Caco-2 (cell line): Measurements from ENCODE around the gene OR2V1. TPM values are rescaled to one million over a fixed set of nuclear protein-coding genes. Genes with fewer than 3 reads are reported as not detected.

Experiments used
- BruUV-seq: library from RNA; stranded (reverse); fragments of 400-500 nt; replicated peaks from 2 replicates; lab custom pipeline; 2021; lab: Mats Ljungman, UMichigan
- CTCF ChIA-PET: fragments of 300-600 bp; sonication (Branson Sonifier 250); formaldehyde crosslinking; loops from one replicate; lab custom pipeline; 2022; ENCODE audit warnings: antibody characterized with exemption; lab: Charles Lee
- POLR2A ChIA-PET: fragments of 300-600 bp; sonication (Branson Sonifier 250); formaldehyde crosslinking; loops from one replicate; lab custom pipeline; 2022; ENCODE audit warnings: antibody characterized with exemption; lab: Charles Lee
- DNase-seq, 2 experiments: peaks; one replicate each; pipeline versions ENCODE4 v3.0.0 to v3.0.0-alpha.2; 2020 to 2022
- H3K27me3 ChIP-seq: replicated peaks from 2 replicates; pipeline ENCODE4 v1.6.0; 2011; ENCODE audit warnings: low read length; ENCODE audit not compliant: control insufficient read depth, insufficient read depth
- H3K36me3 ChIP-seq: 2 replicates; pipeline ENCODE4 v1.5.1; 2011; ENCODE audit warnings: low read length; ENCODE audit not compliant: control insufficient read depth, insufficient read depth
- H3K4me1 ChIP-seq: fragments of 250-450 bp; sonication (Bioruptor Pico); 2 replicates; pipeline ENCODE4 v1.5.1; 2020; ENCODE audit warnings: mild to moderate bottlenecking
- H3K4me3 ChIP-seq: 2 replicates; pipeline ENCODE4 v1.5.1; 2011; ENCODE audit warnings: low read depth, mild to moderate bottlenecking, control low read depth, low read length
- H3K9me3 ChIP-seq: fragments of 250-450 bp; sonication (Bioruptor Pico); 2 replicates; pipeline ENCODE4 v1.5.1; 2020; ENCODE audit warnings: mild to moderate bottlenecking, moderate library complexity
- H3K27ac Mint-ChIP-seq: one replicate; pipeline ENCODE4 v1.8.0; 2022; ENCODE audit warnings: mixed read lengths; ENCODE audit not compliant: unreplicated experiment
- H3K27me3 Mint-ChIP-seq: one replicate; pipeline ENCODE4 v1.8.0; 2022; ENCODE audit warnings: mixed read lengths; ENCODE audit not compliant: insufficient read depth, unreplicated experiment
- H3K36me3 Mint-ChIP-seq: one replicate; pipeline ENCODE4 v1.8.0; 2022; ENCODE audit warnings: mild to moderate bottlenecking, mixed read lengths; ENCODE audit not compliant: insufficient read depth, unreplicated experiment
- H3K4me1 Mint-ChIP-seq: one replicate; pipeline ENCODE4 v1.8.0; 2022; ENCODE audit warnings: low read depth, mixed read lengths; ENCODE audit not compliant: unreplicated experiment
- H3K4me3 Mint-ChIP-seq: one replicate; pipeline ENCODE4 v1.8.0; 2022; ENCODE audit warnings: mild to moderate bottlenecking, moderate library complexity, mixed read lengths; ENCODE audit not compliant: unreplicated experiment
- H3K9me3 Mint-ChIP-seq: one replicate; pipeline ENCODE4 v1.8.0; 2022; ENCODE audit warnings: mixed read lengths; ENCODE audit not compliant: unreplicated experiment
- CTCF ChIP-seq, 2 experiments: fragments of 200-600 bp in 1 of 2; IDR thresholded peaks; 1 replicate in 1 of 2; 2 replicates in 1 of 2; pipeline versions ENCODE4 v1.5.1 to v1.8.0; 2011 to 2022; ENCODE audit warnings: antibody characterized with exemption in 1 of 2, control low read depth in 1 of 2, inconsistent platforms in 1 of 2, low read depth in 1 of 2, low read length in 1 of 2, mild to moderate bottlenecking in 1 of 2, moderate library complexity in 1 of 2; ENCODE audit not compliant: insufficient read depth in 1 of 2, severe bottlenecking in 1 of 2, unreplicated experiment in 1 of 2
- intact Hi-C: fragments of 100-400 bp; cut with micrococcal nuclease; formaldehyde crosslinking; loops from one replicate; pipeline ENCODE4 v1.10.0; 2022; ENCODE audit not compliant: unreplicated experiment
- total RNA-seq: library from RNA; stranded (reverse); gene quantifications from 2 replicates; pipeline ENCODE4 v1.2.3, GENCODE V29; 2022

The OR2V1 gene
- total RNA-seq, 1 experiment from 2014 or later, result not detected

- no peaks in the 10 kb centered on the region for H3K36me3 ChIP-seq
- no peaks in the 10 kb centered on the region for H3K4me1 Mint-ChIP-seq
- no peak for TF ChIP-seq CTCF (IDR thresholded peaks at IDR 0.05; ENCODE audit: insufficient read depth in 1 of 2, low read depth in 1 of 2, low read length in 1 of 2, severe bottlenecking in 1 of 2, unreplicated experiment in 1 of 2)
- H3K9me3 Mint-ChIP-seq, result no peaks in the 10 kb centered on the region
- H3K4me3 ChIP-seq, result no peak overlapping the region
- H3K27me3 Mint-ChIP-seq, result peaks cover 18% of the 10 kb centered on the region
- no peak for DNase-seq
- H3K27ac Mint-ChIP-seq, result no peak overlapping the region
- CTCF ChIA-PET, result no interaction called here
- no peaks in the 10 kb centered on the region for H3K36me3 Mint-ChIP-seq
- POLR2A ChIA-PET, result no interaction called here
- intact Hi-C loops, result no loop called here
- no peaks in the 10 kb centered on the region for H3K9me3 ChIP-seq
- no peaks in the 10 kb centered on the region; the same call in 1 of the 2 replicates for H3K27me3 ChIP-seq
- H3K4me3 Mint-ChIP-seq, result no peak overlapping the region
- no peaks in the 10 kb centered on the region for H3K4me1 ChIP-seq
- no TSS peak for BruUV-seq
Observed at GRCh38 chr5:181120761-181121160, 10.2 kb downstream of the OR2V1 start.

- H3K4me3 ChIP-seq, result no peak overlapping the region
- no peaks in the 10 kb centered on the region for H3K4me1 ChIP-seq
- Mint-ChIP-seq H3K36me3 (no peaks in the 10 kb centered on the region), H3K4me3 (no peak overlapping the region), H3K27me3 (peaks cover 18% of the 10 kb centered on the region), H3K4me1 (no peaks in the 10 kb centered on the region), H3K27ac (no peak overlapping the region), H3K9me3 (no peaks in the 10 kb centered on the region)
- intact Hi-C loops, result no loop called here
- no TSS peak for BruUV-seq
- DNase-seq, result no peak
- CTCF ChIA-PET, result no interaction called here
- TF ChIP-seq CTCF (IDR thresholded peaks at IDR 0.05; ENCODE audit: insufficient read depth in 1 of 2, low read depth in 1 of 2, low read length in 1 of 2, severe bottlenecking in 1 of 2, unreplicated experiment in 1 of 2), result no peak
- H3K27me3 ChIP-seq, result no peaks in the 10 kb centered on the region; the same call in 1 of the 2 replicates
- POLR2A ChIA-PET, result no interaction called here
- H3K36me3 ChIP-seq, result no peaks in the 10 kb centered on the region
- no peaks in the 10 kb centered on the region for H3K9me3 ChIP-seq
Observed at GRCh38 chr5:181120306-181120705, 10.7 kb downstream of the OR2V1 start.

GRCh38 chr5:181119105-181119504 is 11.9 kb downstream of the OR2V1 start:
- H3K36me3 ChIP-seq, result no peaks in the 10 kb centered on the region
- H3K27me3 ChIP-seq, result no peaks in the 10 kb centered on the region; the same call in 1 of the 2 replicates
- intact Hi-C loops, result no loop called here
- TF ChIP-seq CTCF (IDR thresholded peaks at IDR 0.05; ENCODE audit: insufficient read depth in 1 of 2, low read depth in 1 of 2, low read length in 1 of 2, severe bottlenecking in 1 of 2, unreplicated experiment in 1 of 2), result no peak
- no peaks in the 10 kb centered on the region for H3K36me3 Mint-ChIP-seq
- BruUV-seq, result no TSS peak
- POLR2A ChIA-PET, result no interaction called here
- H3K4me1 Mint-ChIP-seq, result no peaks in the 10 kb centered on the region
- H3K4me1 ChIP-seq, result no peaks in the 10 kb centered on the region
- peaks cover 16% of the 10 kb centered on the region for H3K27me3 Mint-ChIP-seq
- no peak overlapping the region for H3K27ac Mint-ChIP-seq
- no peaks in the 10 kb centered on the region for H3K9me3 ChIP-seq
- CTCF ChIA-PET, result no interaction called here
- H3K4me3 ChIP-seq, result no peak overlapping the region
- no peak overlapping the region for H3K4me3 Mint-ChIP-seq
- no peak for DNase-seq
- H3K9me3 Mint-ChIP-seq, result no peaks in the 10 kb centered on the region
